ENCODE data around the gene ARL4D.

ARL4D gene

DNA sequence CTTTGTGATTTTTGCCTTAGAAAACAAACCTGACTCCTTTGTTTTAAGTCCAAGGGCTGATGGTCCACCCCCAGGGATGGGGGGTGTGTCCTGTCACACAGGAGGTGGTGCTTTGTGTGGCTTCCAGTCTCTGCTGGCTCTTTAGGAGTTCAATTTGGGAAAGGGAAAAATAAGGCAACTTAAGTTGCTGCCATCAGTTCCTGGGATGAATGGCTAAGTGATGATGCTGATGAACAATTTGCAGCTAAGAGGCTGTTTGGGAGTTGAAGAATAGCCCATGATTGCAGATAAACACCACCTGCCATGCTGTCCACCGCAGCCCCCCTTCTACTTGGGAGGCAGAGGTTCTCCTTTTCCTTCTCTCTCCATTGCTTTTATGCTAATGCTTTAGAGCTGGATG is 40.2 kb downstream of the ARL4D start:
- Histone ChIP-seq H3K9me3 (ENCODE audit: control insufficient read depth in 2 of 2, low read length in 2 of 2) (no peaks in the 10 kb centered on the region), H3K9ac (ENCODE audit: low read depth in 1 of 2, low read length in 2 of 2) (no peak overlapping the region), H3K27me3 (ENCODE audit: control insufficient read depth in 2 of 2, insufficient read depth in 2 of 2, low read length in 2 of 2) (peaks cover 0 to 3% of the 10 kb centered on the region in 2 donors), H3K4me3 (ENCODE audit: low read length in 2 of 2) (no peak overlapping the region), H3K27ac (ENCODE audit: low read depth in 2 of 2, low read length in 2 of 2) (no peak overlapping the region), H3K4me1 (ENCODE audit: control insufficient read depth in 2 of 2, insufficient read depth in 2 of 2, low read length in 2 of 2) (no peaks in the 10 kb centered on the region), H3K36me3 (ENCODE audit: control insufficient read depth in 2 of 2, insufficient read depth in 2 of 2, low read length in 2 of 2) (no peaks in the 10 kb centered on the region)

DNA sequence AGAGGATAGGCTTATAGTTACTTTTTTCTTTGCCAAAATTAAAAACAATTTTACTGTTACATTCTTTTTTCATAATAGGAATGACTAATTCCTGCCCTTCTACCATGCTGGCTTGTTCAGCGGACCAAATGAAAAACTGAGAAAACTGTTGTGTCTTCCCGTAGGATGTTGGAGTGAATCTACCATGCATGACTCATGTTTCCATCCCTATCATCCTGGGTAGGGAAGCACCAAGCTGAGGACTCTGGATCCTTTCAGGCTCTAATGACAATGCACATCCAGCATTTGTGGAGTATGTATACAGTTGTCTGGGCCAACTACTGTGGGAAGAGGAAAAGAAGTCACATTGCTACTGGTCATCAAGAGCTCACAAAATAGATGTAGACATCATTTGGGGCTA is 43.9 kb downstream of the ARL4D start:
- Histone ChIP-seq H3K27ac (ENCODE audit: low read depth in 2 of 2, low read length in 2 of 2) (no peak overlapping the region), H3K9ac (ENCODE audit: low read depth in 1 of 2, low read length in 2 of 2) (no peak overlapping the region)

DNA sequence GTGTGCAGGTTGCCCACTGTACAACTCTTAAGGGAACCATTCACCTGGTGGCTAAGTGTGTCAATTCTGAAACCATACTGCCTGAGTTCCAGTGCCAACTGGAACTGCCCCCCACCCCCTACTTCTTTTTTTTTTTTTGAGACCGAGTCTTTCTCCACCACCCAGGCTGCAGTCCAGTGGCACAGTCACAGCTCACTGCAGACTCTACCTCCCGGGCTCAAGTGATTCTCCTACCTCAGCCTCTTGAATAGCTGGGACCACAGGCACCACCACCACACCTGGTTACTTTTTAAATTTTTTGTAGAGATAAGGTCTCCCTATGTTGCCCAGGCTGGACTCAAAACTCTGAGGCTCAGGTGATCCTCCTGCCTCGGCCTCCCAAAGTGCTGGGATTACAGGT is 44.6 kb downstream of the ARL4D start:
- H3K4me3 ChIP-seq (ENCODE audit: low read length in 2 of 2): no peak overlapping the region
- H3K9ac ChIP-seq (ENCODE audit: low read depth in 1 of 2, low read length in 2 of 2): no peak overlapping the region
- no peaks in the 10 kb centered on the region for H3K9me3 ChIP-seq (ENCODE audit: control insufficient read depth in 2 of 2, low read length in 2 of 2)
- no peaks in the 10 kb centered on the region for H3K27me3 ChIP-seq (ENCODE audit: control insufficient read depth in 2 of 2, insufficient read depth in 2 of 2, low read length in 2 of 2)
- H3K36me3 ChIP-seq (ENCODE audit: control insufficient read depth in 2 of 2, insufficient read depth in 2 of 2, low read length in 2 of 2): no peaks in the 10 kb centered on the region
- no peak overlapping the region for H3K27ac ChIP-seq (ENCODE audit: low read depth in 2 of 2, low read length in 2 of 2)
- no peaks in the 10 kb centered on the region for H3K4me1 ChIP-seq (ENCODE audit: control insufficient read depth in 2 of 2, insufficient read depth in 2 of 2, low read length in 2 of 2)

More for the DNA sequence above, 43.9 kb downstream of the ARL4D start:
- Histone ChIP-seq H3K4me1 (ENCODE audit: control insufficient read depth in 2 of 2, insufficient read depth in 2 of 2, low read length in 2 of 2) (no peaks in the 10 kb centered on the region), H3K9me3 (ENCODE audit: control insufficient read depth in 2 of 2, low read length in 2 of 2) (no peaks in the 10 kb centered on the region), H3K36me3 (ENCODE audit: control insufficient read depth in 2 of 2, insufficient read depth in 2 of 2, low read length in 2 of 2) (no peaks in the 10 kb centered on the region), H3K27me3 (ENCODE audit: control insufficient read depth in 2 of 2, insufficient read depth in 2 of 2, low read length in 2 of 2) (no peaks in the 10 kb centered on the region), H3K4me3 (ENCODE audit: low read length in 2 of 2) (no peak overlapping the region)

DNA sequence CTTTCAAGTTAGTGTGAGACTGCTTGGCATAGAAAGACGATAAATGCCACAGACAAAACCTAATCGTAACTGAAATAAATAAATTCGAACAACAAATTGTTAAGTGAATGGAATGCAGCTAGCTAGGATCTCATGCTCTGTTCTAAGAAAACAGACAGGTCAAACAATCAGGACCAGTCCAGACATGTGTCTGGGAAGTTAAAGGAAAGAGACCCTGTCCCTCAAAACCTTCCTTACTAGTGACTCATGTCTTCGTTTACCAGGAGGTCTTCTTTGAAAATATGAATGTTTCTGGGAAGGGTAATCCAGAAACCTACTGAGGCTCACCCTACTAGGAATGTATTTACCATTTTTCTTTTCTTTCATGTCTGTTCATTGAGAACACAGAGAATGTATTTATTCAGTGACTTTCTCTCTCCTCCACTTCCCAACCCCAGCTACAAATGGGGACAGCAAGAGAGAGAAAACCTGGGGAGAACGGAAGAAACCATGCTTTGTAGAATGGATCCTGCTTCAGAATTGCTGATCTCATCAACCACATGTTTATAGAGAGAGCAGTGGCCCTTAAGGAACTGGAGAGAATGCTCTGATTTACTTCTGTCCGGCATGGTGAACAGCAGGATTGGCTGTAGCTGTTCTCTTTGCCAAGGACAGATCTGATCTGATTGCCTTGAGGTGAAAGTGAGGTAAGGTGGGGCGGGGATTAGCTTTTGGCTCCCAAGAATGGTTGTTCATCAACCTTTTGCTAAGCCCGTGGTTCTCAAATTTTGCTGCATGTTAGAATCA is 45.6 kb downstream of the ARL4D start:
- no peak overlapping the region for H3K9ac ChIP-seq (ENCODE audit: low read depth in 1 of 2, low read length in 2 of 2)
- no peaks in the 10 kb centered on the region for H3K4me1 ChIP-seq (ENCODE audit: control insufficient read depth in 2 of 2, insufficient read depth in 2 of 2, low read length in 2 of 2)
- H3K9me3 ChIP-seq (ENCODE audit: control insufficient read depth in 2 of 2, low read length in 2 of 2): no peaks in the 10 kb centered on the region
- no peak overlapping the region for H3K27ac ChIP-seq (ENCODE audit: low read depth in 2 of 2, low read length in 2 of 2)
- H3K4me3 ChIP-seq (ENCODE audit: low read length in 2 of 2): no peak overlapping the region
- H3K36me3 ChIP-seq (ENCODE audit: control insufficient read depth in 2 of 2, insufficient read depth in 2 of 2, low read length in 2 of 2): no peaks in the 10 kb centered on the region
- H3K27me3 ChIP-seq (ENCODE audit: control insufficient read depth in 2 of 2, insufficient read depth in 2 of 2, low read length in 2 of 2): no peaks in the 10 kb centered on the region

DNA sequence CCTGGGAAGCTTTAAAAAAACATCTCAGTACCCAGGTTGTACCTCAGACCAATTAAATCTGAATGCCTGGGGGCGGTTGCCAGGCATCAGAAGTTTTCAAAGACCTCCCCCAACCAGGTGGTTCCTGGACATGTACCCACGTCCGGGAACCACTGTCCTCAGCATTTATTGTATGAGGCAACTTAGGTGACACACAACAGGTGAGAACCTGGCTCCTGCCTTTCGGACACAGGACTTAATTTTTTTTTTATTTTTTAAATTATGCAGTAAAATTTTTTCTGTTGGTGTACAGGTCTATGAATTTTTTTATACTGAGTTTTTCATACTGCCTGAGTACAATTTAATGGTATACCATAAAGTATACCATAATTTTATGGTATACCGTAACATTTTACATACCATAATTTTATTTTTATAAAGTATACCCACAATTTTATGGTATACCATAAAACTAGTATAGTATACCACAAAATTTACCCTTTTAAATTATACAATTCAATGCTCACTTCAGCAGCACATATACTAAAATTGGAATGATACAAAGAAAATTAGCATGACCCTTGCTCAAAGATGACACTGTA is 46.3 kb downstream of the ARL4D start:
- no peaks in the 10 kb centered on the region for H3K4me1 ChIP-seq (ENCODE audit: control insufficient read depth in 2 of 2, insufficient read depth in 2 of 2, low read length in 2 of 2)
- H3K36me3 ChIP-seq (ENCODE audit: control insufficient read depth in 2 of 2, insufficient read depth in 2 of 2, low read length in 2 of 2): no peaks in the 10 kb centered on the region
- no peaks in the 10 kb centered on the region for H3K9me3 ChIP-seq (ENCODE audit: control insufficient read depth in 2 of 2, low read length in 2 of 2)
- H3K27me3 ChIP-seq (ENCODE audit: control insufficient read depth in 2 of 2, insufficient read depth in 2 of 2, low read length in 2 of 2): no peaks in the 10 kb centered on the region
- no peak overlapping the region for H3K27ac ChIP-seq (ENCODE audit: low read depth in 2 of 2, low read length in 2 of 2)
- H3K9ac ChIP-seq (ENCODE audit: low read depth in 1 of 2, low read length in 2 of 2): no peak overlapping the region
- no peak overlapping the region for H3K4me3 ChIP-seq (ENCODE audit: low read length in 2 of 2)

DNA sequence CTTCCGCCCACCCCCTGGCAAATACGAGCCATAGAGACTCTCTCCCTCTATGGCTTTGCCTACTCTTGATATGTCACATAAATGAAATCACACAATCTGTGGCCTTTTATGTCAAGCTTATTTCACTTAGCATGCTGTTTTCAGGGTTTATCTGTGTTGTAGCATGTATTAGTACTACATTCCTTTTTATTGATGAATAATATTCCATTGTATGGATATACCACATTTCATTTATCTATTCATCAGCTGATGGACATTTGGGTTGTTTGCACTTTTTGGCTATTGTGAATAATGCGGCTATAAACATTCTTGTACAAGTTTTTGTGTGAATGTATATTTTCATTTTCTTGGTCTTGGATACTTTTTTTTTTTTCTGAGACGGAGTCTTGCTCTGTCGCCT is 48.0 kb downstream of the ARL4D start:
- H3K36me3 ChIP-seq (ENCODE audit: control insufficient read depth in 2 of 2, insufficient read depth in 2 of 2, low read length in 2 of 2): no peaks in the 10 kb centered on the region
- H3K4me1 ChIP-seq (ENCODE audit: control insufficient read depth in 2 of 2, insufficient read depth in 2 of 2, low read length in 2 of 2): no peaks in the 10 kb centered on the region
- H3K4me3 ChIP-seq (ENCODE audit: low read length in 2 of 2): no peak overlapping the region
- no peaks in the 10 kb centered on the region for H3K27me3 ChIP-seq (ENCODE audit: control insufficient read depth in 2 of 2, insufficient read depth in 2 of 2, low read length in 2 of 2)
- no peaks in the 10 kb centered on the region for H3K9me3 ChIP-seq (ENCODE audit: control insufficient read depth in 2 of 2, low read length in 2 of 2)
- no peak overlapping the region for H3K27ac ChIP-seq (ENCODE audit: low read depth in 2 of 2, low read length in 2 of 2)
- no peak overlapping the region for H3K9ac ChIP-seq (ENCODE audit: low read depth in 1 of 2, low read length in 2 of 2)

DNA sequence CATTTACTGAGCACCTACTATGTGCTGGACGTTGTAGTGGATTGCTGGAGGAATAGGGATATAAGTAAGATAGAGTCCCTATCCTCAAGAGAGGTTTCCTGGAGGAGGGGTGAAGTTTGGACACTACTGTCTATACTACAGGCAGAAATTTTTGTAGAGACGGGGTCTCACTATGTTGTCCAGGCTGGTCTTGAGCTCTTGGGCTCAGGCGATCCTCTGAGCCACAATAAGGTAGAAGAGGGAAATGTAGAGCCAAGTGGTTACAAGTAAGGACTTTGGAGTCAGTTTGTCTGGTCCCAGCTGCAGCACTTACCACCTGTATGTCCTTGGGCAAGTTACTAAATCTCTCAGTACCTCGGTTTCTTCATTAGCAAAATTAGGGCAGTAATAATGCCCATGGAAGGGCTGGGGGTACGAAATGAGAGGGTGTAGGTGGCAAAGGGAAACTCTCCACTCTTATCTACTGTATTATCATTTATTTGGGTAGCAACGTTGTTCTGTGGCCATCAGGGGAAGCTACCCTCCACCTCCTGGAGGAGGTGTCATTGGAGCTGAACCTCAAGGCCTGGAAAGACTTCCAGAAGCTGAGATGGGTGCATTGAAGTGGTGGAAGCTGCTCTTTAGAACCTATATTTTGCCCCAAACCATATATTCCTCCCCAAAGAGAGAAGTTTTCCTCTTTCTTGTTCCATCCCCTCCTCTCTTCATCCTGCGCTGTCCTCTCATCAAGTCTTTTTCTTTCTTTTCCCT is 50.1 kb downstream of the ARL4D start:
- no peak overlapping the region for H3K9ac ChIP-seq (ENCODE audit: low read depth in 1 of 2, low read length in 2 of 2)
- H3K9me3 ChIP-seq (ENCODE audit: control insufficient read depth in 2 of 2, low read length in 2 of 2): no peaks in the 10 kb centered on the region
- peaks cover 0 to 3% of the 10 kb centered on the region in 2 donors for H3K4me1 ChIP-seq (ENCODE audit: control insufficient read depth in 2 of 2, insufficient read depth in 2 of 2, low read length in 2 of 2)
- no peak overlapping the region for H3K4me3 ChIP-seq (ENCODE audit: low read length in 2 of 2)
- no peaks in the 10 kb centered on the region for H3K36me3 ChIP-seq (ENCODE audit: control insufficient read depth in 2 of 2, insufficient read depth in 2 of 2, low read length in 2 of 2)
- no peak overlapping the region for H3K27ac ChIP-seq (ENCODE audit: low read depth in 2 of 2, low read length in 2 of 2)
- H3K27me3 ChIP-seq (ENCODE audit: control insufficient read depth in 2 of 2, insufficient read depth in 2 of 2, low read length in 2 of 2): no peaks in the 10 kb centered on the region

DNA sequence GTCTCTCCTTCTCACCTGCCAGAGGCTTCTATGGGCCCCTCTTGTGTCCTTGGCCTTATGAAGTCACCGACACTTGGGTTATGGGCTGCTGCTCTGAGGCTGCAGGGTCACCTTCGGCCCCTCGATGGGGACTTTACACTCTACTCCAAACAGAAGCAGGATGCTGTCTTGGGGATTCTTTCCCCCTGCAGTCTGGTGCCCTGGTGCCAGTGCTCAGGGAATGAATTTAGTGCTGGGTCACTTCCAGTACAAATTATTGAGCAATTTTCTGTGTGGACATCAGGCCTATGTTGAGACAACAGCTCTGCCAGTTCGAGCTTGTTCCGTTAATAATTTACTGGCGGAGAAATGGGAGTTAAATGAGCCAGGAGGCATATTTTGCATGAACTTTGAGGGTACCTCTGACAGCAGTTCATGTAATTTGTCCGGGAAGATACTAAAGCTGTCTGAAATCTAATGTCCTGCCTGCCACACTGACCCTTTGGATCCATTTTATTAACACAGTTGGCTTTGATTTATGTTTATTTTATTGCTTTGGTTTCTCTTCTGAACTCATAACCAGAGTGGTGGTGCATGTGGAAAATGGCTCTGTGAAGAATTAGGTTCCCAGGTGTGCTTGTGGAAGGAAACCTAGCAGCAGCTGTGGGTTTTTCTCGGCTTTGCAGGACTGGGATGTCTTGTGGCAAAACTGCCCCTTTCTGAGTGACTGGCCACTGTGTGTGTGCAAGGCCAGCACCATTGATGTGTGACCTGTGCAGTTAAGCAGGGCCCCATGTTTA is 50.9 kb downstream of the ARL4D start:
- Histone ChIP-seq H3K4me3 (ENCODE audit: low read length in 2 of 2) (no peak overlapping the region), H3K4me1 (ENCODE audit: control insufficient read depth in 2 of 2, insufficient read depth in 2 of 2, low read length in 2 of 2) (peaks cover 0 to 3% of the 10 kb centered on the region in 2 donors), H3K9ac (ENCODE audit: low read depth in 1 of 2, low read length in 2 of 2) (no peak overlapping the region), H3K9me3 (ENCODE audit: control insufficient read depth in 2 of 2, low read length in 2 of 2) (no peaks in the 10 kb centered on the region), H3K27me3 (ENCODE audit: control insufficient read depth in 2 of 2, insufficient read depth in 2 of 2, low read length in 2 of 2) (no peaks in the 10 kb centered on the region), H3K27ac (ENCODE audit: low read depth in 2 of 2, low read length in 2 of 2) (no peak overlapping the region), H3K36me3 (ENCODE audit: control insufficient read depth in 2 of 2, insufficient read depth in 2 of 2, low read length in 2 of 2) (no peaks in the 10 kb centered on the region)

Data from mucosa of rectum (tissue), 2 donors.